ENCODE results near the gene GCFC2. TPM values are rescaled to one million over a fixed set of nuclear protein-coding genes. Genes with fewer than 3 reads are reported as not detected.

GCFC2 gene
- total and polyA plus RNA-seq, 2 donors (not counting 3 experiments of a cell fraction or from before 2014, with no cell fraction given), result 5.7 to 20.0 TPM

- H3K4me3 ChIP-seq (replicated peaks in 1 of 3; ENCODE audit: insufficient read depth in 1 of 3, low read depth in 1 of 3, low read length in 3 of 3), result no peak overlapping the region
- dilution Hi-C loops (cut with MboI; ENCODE audit: extremely low pct_ligation_motif_present, low sequenced_read_pairs) (no loop called here), intact Hi-C loops (cut with micrococcal nuclease) (loop anchor here (2.0 kb wide), 1 partner anchor 69 kb away; the partner anchor contains the start of gene GCFC2)
- no peaks in the 10 kb centered on the region for H3K79me2 ChIP-seq (ENCODE audit: control insufficient read depth, insufficient read depth, low read length)
- POLR2A ChIA-PET, result no interaction called here
- TF ChIP-seq POLR2A (IDR thresholded peaks at IDR 0.05; ENCODE audit: low read depth, low read length), result no peak
- TF ChIP-seq MYC (IDR thresholded peaks at IDR 0.05; ENCODE audit: low read depth, low read length), result no peak
- no peak for TF ChIP-seq POLR2AphosphoS5 (IDR thresholded peaks at IDR 0.05; ENCODE audit: insufficient read depth, low read depth, low read length)
- no peak for TF ChIP-seq EZH2 (IDR thresholded peaks at IDR 0.05; ENCODE audit: borderline replicate concordance, low read depth, low read length, severe bottlenecking)
- TF ChIP-seq GATA2 (IDR thresholded peaks at IDR 0.05; ENCODE audit: insufficient read depth, insufficient read length, low read depth, low read length), result no peak
- no peaks in the 10 kb centered on the region for H3K36me3 ChIP-seq (ENCODE audit: control insufficient read depth in 2 of 2, extremely low read depth in 1 of 2, insufficient read depth in 2 of 2, low read length in 2 of 2)
- H3K27me3 ChIP-seq (ENCODE audit: control insufficient read depth in 2 of 2, insufficient read depth in 2 of 2, low read length in 2 of 2), result peaks cover 10 to 17% of the 10 kb centered on the region in 2 experiments
- H2AFZ ChIP-seq (ENCODE audit: low read depth, low read length), result peak overlapping the region; percentile 48
- no peak overlapping the region for H3K4me2 ChIP-seq (ENCODE audit: insufficient read depth, low read length)
- BruUV-seq (replicated peaks), result no TSS peak
- H3K9ac ChIP-seq (replicated peaks; ENCODE audit: extremely low read depth, insufficient read depth, low read length), result no peak overlapping the region
- H3K27ac ChIP-seq (ENCODE audit: insufficient read depth, low read depth, low read length), result no peak overlapping the region
- no peaks in the 10 kb centered on the region for H3K9me3 ChIP-seq (replicated peaks; ENCODE audit: control insufficient read depth, insufficient read depth, low read length)
- DNase-seq (ENCODE audit: low read depth, low spot score) (no peak), FAIRE-seq (no peak)
- no peaks in the 10 kb centered on the region for H3K9me1 ChIP-seq (replicated peaks; ENCODE audit: control insufficient read depth, extremely low read depth, insufficient read depth, low read length)
- CTCF ChIA-PET, result interaction anchor here (1.2 to 3.3 kb wide), 8 partner anchors 13 to 958 kb away, joined by 3 to 104 read pairs (median 12); partner anchors contain the start of gene GCFC2
- peaks cover 18% of the 10 kb centered on the region for H3K4me1 ChIP-seq (ENCODE audit: control insufficient read depth, extremely low read depth, insufficient read depth, low read length)
- no peaks in the 10 kb centered on the region for H4K20me1 ChIP-seq (replicated peaks; ENCODE audit: control insufficient read depth, extremely low read depth, insufficient read depth, low read length)
Observed at GRCh38 chr2:75641587-75641986, 69.1 kb downstream of the GCFC2 start.

- Histone ChIP-seq H3K4me1 (ENCODE audit: control insufficient read depth, extremely low read depth, insufficient read depth, low read length) (peaks cover 14% of the 10 kb centered on the region), H4K20me1 (replicated peaks; ENCODE audit: control insufficient read depth, extremely low read depth, insufficient read depth, low read length) (no peaks in the 10 kb centered on the region), H3K9me3 (replicated peaks; ENCODE audit: control insufficient read depth, insufficient read depth, low read length) (no peaks in the 10 kb centered on the region), H3K9me1 (replicated peaks; ENCODE audit: control insufficient read depth, extremely low read depth, insufficient read depth, low read length) (no peaks in the 10 kb centered on the region), H3K4me3 (replicated peaks in 1 of 3; ENCODE audit: insufficient read depth in 1 of 3, low read depth in 1 of 3, low read length in 3 of 3) (peak overlapping the region in 1 of 3 experiments; percentile 11), H3K27me3 (ENCODE audit: control insufficient read depth in 2 of 2, insufficient read depth in 2 of 2, low read length in 2 of 2) (peaks cover 12 to 17% of the 10 kb centered on the region in 2 experiments), H2AFZ (ENCODE audit: low read depth, low read length) (peak overlapping the region; percentile 72), H3K79me2 (ENCODE audit: control insufficient read depth, insufficient read depth, low read length) (no peaks in the 10 kb centered on the region), H3K9ac (replicated peaks; ENCODE audit: extremely low read depth, insufficient read depth, low read length) (no peak overlapping the region), H3K27ac (ENCODE audit: insufficient read depth, low read depth, low read length) (peak overlapping the region; percentile 27), H3K36me3 (ENCODE audit: control insufficient read depth in 2 of 2, extremely low read depth in 1 of 2, insufficient read depth in 2 of 2, low read length in 2 of 2) (no peaks in the 10 kb centered on the region), H3K4me2 (ENCODE audit: insufficient read depth, low read length) (peak overlapping the region; percentile 45)
- ChIA-PET CTCF (interaction anchor here (0.7 to 3.3 kb wide), 26 partner anchors 11 to 959 kb away, joined by 3 to 104 read pairs (median 4); partner anchors contain the start of gene GCFC2), POLR2A (no interaction called here)
- intact Hi-C loops (cut with micrococcal nuclease), result loop anchor here (1.0 to 2.0 kb wide), 4 partner anchors 37 to 959 kb away; partner anchors contain the start of gene GCFC2
- peak; percentile 87 for FAIRE-seq
- BruUV-seq (replicated peaks), result no TSS peak
- dilution Hi-C loops (cut with MboI; ENCODE audit: extremely low pct_ligation_motif_present, low sequenced_read_pairs), result no loop called here
- no peak for TF ChIP-seq POLR2A (IDR thresholded peaks at IDR 0.05; ENCODE audit: low read depth, low read length)
- peak; percentile 99 for TF ChIP-seq CTCF (IDR thresholded peaks at IDR 0.05; ENCODE audit: extremely low read depth in 1 of 2, insufficient read depth in 1 of 2, low read depth in 1 of 2, low read length in 2 of 2)
- DNase-seq (ENCODE audit: low read depth, low spot score), result peak; percentile 83
Observed at GRCh38 chr2:75640621-75641121, 70.0 kb downstream of the GCFC2 start.
